ENCODE results near the gene CCDC3.
"Not testable (repeated sequence)": the region's sequence is repeated elsewhere in the genome, so short reads cannot be mapped to it uniquely, and the experiment has no call there.

Gene CCDC3

DNA sequence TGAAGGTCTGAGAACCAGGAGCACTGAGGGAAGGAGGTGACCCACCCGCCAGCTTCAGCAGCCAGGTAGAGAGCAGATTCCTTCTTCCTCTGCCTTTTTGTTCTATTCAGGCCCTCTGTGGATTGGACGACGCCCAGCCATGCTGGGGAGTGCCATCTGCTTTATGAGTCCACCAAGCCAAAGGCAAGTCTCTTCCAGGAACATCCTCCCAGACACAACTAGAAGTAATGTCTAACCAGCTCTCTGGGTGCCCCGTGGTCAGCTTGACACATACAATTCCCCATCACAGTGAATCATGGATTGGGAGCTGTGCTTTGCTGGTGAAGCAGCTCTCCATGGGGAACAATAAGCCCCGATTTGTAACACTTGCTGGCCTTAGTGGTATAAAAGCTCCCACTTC is 125.2 kb downstream of the CCDC3 start:
- DNase-seq = no peak

DNA sequence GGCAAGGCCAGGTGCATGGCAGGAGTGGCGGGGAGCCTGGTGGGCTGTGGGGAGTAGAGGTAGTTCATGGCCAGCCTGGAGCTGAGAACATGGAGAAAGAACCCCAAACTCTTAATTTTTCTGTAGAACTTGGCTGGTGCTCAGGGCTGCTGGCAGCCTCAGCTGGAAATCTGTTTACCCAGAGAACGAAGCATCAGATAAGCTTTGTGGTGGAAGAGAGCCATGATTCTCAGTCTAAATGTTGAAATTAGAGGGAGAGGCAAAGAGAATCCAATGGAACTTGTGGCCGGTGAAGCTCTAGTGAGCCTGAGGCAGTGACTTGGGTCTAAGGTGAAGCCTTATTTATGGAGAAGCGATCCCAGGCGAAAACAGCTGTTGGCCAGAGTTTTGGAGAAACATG is 126.4 kb downstream of the CCDC3 start:
- DNase-seq = no peak

DNA sequence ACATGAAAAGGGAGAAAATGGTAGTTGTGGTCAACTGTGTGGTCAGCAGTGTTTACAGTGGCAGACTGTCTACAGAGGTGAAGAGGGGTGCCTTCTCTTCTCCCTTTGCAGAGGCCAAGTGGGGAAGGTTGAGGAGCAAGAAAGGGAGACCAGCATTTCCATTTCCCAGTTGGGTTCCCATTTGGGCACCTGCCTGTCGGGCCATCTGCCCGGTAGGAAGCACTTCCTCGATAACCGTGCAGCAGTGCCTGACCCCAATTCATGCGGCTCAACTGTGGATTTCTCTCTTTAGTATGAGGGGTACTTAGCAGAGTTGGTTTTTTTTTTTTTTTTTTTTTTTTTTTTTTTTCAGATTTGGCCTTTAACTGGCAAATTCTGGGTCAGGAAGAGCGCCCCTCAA is 127.0 kb downstream of the CCDC3 start:
- DNase-seq = no peak

DNA sequence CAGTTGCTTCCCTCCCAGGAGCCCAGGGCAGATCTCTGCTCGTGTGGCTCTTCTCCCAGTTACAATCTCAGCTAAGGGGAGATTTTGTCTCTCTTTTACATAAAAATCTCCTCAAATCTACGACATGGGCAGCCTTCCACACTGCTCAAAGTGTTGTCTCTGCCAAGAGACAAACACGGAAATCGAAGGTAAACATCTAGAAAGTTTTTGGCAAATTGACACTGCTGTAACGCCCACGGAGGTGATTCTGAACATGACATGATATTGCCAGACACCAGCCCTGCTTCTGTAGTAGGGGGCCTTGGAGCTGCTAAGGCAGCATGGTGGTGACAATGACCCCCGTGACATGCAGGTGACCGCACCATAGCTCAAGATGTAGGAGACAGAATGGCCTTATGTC is 128.3 kb downstream of the CCDC3 start:
- DNase-seq = no peak

DNA sequence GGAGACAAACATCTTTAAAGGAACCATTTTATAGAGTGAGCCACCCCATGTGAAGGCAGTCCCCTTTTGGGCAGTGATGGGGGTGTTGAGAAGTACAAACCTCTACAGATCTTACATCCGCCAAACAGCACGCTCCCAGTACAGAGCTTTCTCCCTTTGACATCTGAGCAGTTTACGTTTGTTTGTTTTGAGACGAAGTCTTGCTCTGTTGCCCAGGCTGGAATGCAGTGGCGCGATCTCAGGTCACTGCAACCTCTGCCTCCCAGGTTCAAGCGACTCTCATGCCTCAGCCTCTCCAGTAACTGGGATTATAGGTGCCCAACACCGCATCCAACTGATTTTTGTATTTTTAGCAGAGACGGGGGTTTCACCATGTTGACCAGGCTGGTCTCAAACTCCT is 128.9 kb downstream of the CCDC3 start:
- no peak for DNase-seq

DNA sequence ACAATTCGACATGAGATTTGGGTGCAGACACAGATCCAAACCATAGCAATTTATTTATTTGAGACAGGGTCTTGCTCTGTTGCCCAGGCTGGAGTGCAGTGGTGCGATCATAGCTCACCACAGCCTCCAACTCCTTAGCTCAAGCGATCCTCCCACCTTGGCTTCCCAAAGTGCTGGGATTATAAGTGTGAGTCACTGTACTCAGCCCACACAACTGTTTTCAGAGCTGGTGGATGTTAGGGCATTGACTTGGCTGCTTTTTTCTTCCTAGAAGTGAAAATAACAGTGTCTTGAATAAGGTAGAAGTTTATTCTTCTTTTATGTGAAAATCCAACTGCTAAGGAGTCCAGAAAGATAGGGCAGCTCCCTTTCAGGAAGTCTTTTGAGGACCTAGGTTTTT is 132.1 kb downstream of the CCDC3 start:
- DNase-seq = no peak

DNA sequence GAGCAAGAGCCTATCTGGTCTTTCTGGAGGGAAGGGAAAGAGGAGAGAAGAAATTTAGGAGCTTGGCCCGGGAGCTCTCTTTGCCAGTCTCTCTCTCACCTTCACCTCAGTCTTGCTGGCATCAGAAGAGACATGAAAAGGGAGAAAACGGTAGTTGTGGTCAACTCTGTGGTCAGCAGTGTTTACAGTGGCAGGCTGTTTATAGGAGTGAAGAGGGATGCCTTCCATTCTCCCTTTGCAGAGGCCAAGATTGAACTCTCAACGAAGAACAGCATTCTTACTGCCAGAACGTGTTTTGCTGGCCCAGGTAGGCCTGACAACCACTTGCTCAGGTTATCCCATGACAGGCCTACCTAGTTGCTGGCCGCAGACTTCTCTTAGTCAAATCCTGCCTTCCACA is 133.3 kb downstream of the CCDC3 start:
- no peak for DNase-seq

DNA sequence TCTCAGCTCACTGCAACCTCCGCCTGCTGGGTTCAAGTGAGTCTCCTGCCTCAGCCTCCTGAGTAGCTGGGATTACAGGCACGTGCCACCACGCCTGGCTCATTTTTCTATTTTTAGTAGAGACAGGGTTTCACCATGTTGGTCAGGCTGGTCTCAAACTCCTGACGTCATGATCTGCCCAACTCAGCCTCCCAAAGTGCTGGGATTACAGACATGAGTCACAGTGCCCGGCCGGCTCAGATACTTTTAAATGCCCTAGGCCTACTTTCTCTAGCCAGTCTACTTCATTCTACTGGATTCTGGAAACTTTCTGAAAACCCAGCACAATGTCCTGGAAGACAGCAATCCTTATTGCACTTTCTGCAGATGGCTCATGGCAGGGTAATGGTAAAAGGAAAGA is 136.0 kb downstream of the CCDC3 start:
- DNase-seq = not testable (repeated sequence)

DNA sequence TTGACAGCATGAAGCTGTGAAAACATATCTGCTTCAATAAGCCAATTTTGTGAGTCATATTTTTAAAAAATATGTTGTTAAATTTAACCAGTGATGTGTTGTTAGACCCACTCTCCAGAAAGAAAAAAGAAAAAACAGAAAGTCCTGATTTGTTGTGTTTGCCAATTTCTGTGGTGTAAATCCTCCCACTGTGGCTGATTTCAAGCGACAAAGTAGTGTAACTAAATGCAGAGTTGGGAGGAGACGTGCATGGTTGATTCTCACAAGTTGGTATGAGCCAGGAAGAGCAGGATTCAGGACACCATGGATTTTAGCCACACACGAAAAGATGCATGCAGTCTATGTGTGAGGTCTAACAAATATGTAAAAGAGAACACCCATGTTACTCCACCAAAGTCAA is 139.1 kb downstream of the CCDC3 start:
- DNase-seq = no peak

DNA sequence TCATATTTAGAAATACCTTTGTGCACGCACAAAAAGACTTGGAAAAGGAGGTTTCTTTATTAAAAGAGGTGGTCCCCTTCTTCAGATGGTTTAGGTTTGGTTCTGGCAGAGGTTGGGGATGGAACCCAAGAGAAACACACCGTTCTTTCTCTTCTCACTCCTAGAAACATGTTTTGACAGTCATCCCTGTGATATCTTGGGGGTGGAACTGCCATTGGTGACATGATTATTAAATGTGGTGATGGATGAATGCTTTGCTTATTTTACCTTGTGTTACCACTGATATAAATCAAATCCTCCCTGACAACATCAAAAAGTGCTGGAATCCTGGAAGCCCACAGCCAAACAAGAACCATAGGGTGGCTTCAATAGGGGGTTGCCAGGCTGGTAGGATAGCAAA is 146.5 kb downstream of the CCDC3 start:
- no peak for DNase-seq

DNA sequence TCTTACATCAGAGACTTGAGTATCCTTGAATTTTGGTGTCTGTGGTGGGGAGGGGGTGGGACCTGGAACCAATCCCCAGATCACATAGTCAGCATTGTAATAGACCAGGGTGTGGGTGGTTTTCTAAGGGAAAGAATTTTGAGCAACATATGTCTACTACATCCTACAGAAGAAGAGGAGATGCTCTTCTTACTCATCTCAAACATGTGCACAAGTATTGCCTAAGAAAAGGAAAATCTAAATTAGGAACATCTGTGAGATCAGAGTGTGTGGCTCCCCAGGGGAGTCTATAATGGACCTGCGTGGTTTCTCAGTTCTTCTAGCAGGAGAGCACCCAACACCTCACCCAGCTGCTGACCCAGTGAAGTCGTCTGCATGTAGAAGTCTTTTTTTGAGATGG is 148.8 kb downstream of the CCDC3 start:
- no peak for DNase-seq

DNA sequence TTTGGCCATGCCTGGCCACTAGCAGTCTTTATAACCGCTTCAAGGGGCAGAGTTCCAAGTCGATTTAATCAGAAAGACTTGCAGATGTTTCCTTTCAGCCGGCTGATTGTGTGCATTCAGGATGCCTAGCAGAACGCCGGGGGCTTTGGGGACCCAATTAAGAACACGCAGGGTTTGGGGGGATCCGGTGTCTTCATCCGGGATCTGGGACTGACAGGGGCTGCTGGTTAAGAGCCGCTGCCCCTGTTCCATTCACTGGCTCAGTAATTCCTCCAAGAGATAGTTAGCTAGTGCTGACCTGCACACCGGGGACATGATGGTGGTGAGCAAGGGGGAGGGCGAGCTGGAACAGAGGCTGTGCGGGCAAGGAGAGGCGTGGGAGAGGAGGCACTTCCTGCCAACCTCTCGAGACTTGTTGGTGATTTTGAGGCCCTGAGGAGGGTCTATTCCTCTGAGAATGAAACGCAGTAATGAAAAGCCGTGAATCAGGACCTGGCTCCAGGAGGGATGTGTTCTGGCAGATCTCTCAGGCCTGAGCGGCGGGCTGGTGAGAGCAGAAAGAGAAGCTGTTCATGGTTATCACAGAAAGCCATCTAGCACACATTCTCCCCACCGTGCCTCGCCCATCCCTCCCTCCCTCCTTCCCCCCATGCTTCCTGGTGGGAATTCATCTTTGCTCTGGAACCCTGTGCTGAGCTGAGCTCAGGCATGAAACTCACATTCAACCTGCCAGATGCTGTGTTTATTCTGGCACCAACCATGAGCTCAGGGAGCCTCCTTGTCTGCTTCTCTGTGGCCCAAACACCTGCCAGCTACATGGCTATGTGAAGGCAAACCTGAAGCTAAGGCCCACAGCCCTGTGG is 152.0 kb downstream of the CCDC3 start:
- no peak for DNase-seq

DNA sequence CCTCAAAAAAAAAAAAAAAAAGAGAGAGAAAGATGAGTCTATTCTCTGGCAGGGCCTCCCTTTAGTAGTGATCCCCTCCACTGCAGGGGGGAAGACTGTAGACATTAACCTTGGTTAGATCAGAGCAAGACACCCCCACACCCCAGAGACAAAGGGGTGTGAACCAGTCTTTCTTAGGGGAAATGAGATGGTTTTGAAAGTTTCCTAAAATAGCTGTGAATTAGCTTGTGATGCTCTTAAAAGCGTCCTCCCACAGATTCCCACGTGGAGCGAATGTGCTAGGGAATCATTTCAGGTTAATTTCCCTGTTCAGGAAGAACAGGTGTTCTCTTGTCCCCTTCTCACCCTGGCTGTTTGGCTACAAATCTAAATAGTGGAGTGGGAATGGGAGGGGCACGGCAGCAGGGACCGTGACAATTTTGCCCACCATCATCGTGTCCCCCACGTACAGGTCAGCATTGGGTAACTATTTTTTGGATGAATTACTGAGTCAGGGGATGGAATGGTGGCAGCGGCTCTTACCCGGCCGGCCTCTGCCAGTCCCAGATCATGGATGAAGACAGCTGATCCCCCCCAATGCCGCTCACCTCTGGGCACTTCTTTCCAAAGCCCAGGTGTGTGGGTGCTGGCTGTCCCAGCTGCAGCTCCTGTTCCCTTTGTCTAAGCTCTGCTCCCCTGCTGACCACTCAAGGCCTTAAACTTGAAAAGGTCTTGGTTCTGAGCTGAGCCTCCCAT is 152.9 kb downstream of the CCDC3 start:
- no peak for DNase-seq

DNA sequence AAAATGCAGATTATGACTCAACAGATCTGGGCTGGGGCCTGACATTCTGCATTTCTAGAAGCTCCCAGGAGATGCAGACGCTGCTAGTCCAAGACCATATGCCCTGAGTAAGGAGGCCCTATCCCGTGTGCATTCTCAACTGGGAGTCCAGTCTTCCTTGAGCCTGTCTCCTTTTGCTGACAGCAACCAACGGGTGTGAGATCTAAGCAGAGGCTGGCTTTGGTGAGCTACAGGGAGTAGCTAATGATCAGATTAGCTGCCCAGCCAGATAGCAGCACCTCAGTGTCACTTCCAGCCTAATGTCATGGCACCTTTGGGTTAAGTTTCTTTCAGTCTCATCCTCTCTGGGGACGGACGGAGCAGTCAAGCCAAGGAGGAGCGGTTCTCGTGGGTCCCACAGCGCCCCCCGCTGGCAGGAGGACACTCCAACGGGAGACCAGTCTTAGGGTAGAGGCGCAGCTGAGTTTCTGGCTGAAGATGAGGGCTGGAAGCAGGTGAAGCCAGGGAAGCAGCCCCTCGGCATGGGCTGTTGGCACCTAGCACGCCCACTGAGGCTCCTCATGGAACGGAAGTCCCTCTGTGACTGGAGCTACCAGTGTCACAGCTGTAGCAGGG is 154.0 kb downstream of the CCDC3 start:
- no peak for DNase-seq

DNA sequence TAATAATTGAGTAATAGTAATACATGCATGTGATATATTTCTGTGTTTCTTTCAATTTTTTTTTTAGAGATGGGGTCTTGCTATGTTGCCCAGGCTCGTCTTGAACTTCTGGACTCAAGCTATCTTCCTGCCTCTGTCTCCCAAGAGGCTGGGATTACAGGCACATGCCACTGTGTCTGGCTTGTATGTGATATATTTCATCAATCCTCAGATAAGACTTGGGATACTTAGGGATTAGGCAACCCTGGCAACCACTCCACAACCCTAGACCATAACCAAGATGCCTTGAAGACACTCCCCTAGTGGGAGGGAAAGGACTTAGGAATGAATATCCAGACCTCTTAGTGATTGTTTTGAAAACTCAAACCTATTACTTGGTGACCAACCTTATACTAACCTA is 154.8 kb downstream of the CCDC3 start:
- DNase-seq = no peak

Data from activated CD4-positive, alpha-beta T cell treated with anti-CD3 and anti-CD28 coated beads, Interleukin-2, amount 50 U/mL, for 4 hours (primary cell).